A549 (cell line): ENCODE data around the gene NNAT. TPM values are rescaled to one million over a fixed set of nuclear protein-coding genes. Genes with fewer than 3 reads are reported as not detected.

Experiments used
- ATAC-seq, 2 experiments: fragments of 200-7000 bp in 1 of 2; fragments of >200 bp in 1 of 2; cut with Nextera tagmentation in 1 of 2; cut with Tn5 transposase in 1 of 2; 3 replicates each; pipeline versions ENCODE4 v1.8.0 to v1.9.1; 2018 to 2020; ENCODE audit warnings: mild to moderate bottlenecking in 1 of 2, moderate library complexity in 1 of 2
- CTCF ChIA-PET: fragments of 300-600 bp; sonication (Branson Sonifier 250); formaldehyde crosslinking; extraction: SDS; loops from one replicate; lab custom pipeline; 2021; ENCODE audit warnings: antibody characterized with exemption, inconsistent platforms; lab: Yijun Ruan, JAX
- POLR2A ChIA-PET: fragments of 350-600 bp; formaldehyde crosslinking; extraction: SDS; loops from one replicate; lab custom pipeline; 2021; ENCODE audit warnings: antibody characterized with exemption, inconsistent platforms; lab: Yijun Ruan, JAX
- DNase-seq, 2 experiments: peaks; one replicate each; pipeline versions ENCODE4 v3.0.0 to v3.0.0-alpha.2; 2011 to 2016; ENCODE audit warnings: low read depth in 1 of 2, low spot score in 1 of 2
- FAIRE-seq: peaks from 2 replicates; lab custom pipeline; 2011; peaks lifted over from hg19 to GRCh38; lab: Jason Lieb, UNC
- H3K27ac ChIP-seq, 2 experiments: fragments of >200 bp; sonication (Bioruptor Twin); formaldehyde crosslinking; 3 replicates each; pipeline ENCODE4 v1.5.1; 2016 to 2017
- H3K4me1 ChIP-seq: fragments of >200 bp; sonication (Bioruptor Twin); formaldehyde crosslinking; 3 replicates; pipeline ENCODE4 v1.6.1; 2016
- H3K4me2 ChIP-seq: fragments of >200 bp; sonication (Bioruptor Twin); formaldehyde crosslinking; 3 replicates; pipeline ENCODE4 v1.6.1; 2016
- H3K4me3 ChIP-seq: fragments of >200 bp; sonication (Bioruptor Twin); formaldehyde crosslinking; 3 replicates; pipeline ENCODE4 v1.5.1; 2016
- H3K9me3 ChIP-seq: fragments of >200 bp; sonication (Bioruptor Twin); formaldehyde crosslinking; 3 replicates; pipeline ENCODE4 v1.6.1; 2016
- CBX2 ChIP-seq: fragments of 200-600 bp; sonication (generic); IDR thresholded peaks from 2 replicates; pipeline ENCODE4 v1.6.1; 2016; ENCODE audit warnings: low read depth, mild to moderate bottlenecking, borderline replicate concordance
- CBX8 ChIP-seq: fragments of 200-600 bp; sonication (generic); IDR thresholded peaks from 2 replicates; pipeline ENCODE4 v1.6.1; 2016
- E2F6 ChIP-seq: IDR thresholded peaks from 2 replicates; pipeline ENCODE4 v1.6.1; 2012; ENCODE audit warnings: low read depth, borderline replicate concordance
- EHF ChIP-seq: fragments of 250-450 bp; sonication (Bioruptor Pico); IDR thresholded peaks from 2 replicates; pipeline ENCODE4 v1.5.0; 2020; ENCODE audit warnings: mild to moderate bottlenecking
- EP300 ChIP-seq, 2 experiments: fragments of >200 bp; sonication (Bioruptor Twin); formaldehyde crosslinking; IDR thresholded peaks; 2 replicates in 1 of 2; 3 replicates in 1 of 2; pipeline ENCODE4 v1.6.1; 2016 to 2017
- ESRRA ChIP-seq: fragments of 150-350 bp; IDR thresholded peaks from 2 replicates; pipeline ENCODE4 v1.6.1; 2014; ENCODE audit warnings: mild to moderate bottlenecking, low read length, borderline replicate concordance
- FOSL2 ChIP-seq, 2 experiments: fragments of 450-650 bp in 1 of 2; fragments of >200 bp in 1 of 2; sonication (Bioruptor Twin) in 1 of 2; formaldehyde crosslinking; IDR thresholded peaks; 2 replicates each; pipeline versions ENCODE4 v1.5.0 to v1.6.1; 2016 to 2020; ENCODE audit warnings: mild to moderate bottlenecking in 1 of 2, moderate library complexity in 1 of 2
- GATA3 ChIP-seq: IDR thresholded peaks from 2 replicates; pipeline ENCODE4 v1.6.1; 2012; ENCODE audit warnings: borderline replicate concordance
- HEYL ChIP-seq: fragments of 250-450 bp; sonication (Bioruptor Pico); IDR thresholded peaks from 2 replicates; pipeline ENCODE4 v1.8.0; 2021; ENCODE audit warnings: mild to moderate bottlenecking, moderate library complexity
- JUN ChIP-seq, 2 experiments: fragments of >200 bp; sonication (Bioruptor Twin); formaldehyde crosslinking; IDR thresholded peaks; 2 replicates in 1 of 2; 3 replicates in 1 of 2; pipeline ENCODE4 v1.6.1; 2016 to 2017
- KDM5A ChIP-seq: fragments of 200-600 bp; sonication (generic); IDR thresholded peaks from 2 replicates; pipeline ENCODE4 v1.6.1; 2016; ENCODE audit warnings: antibody characterized with exemption, mild to moderate bottlenecking
- MAFK ChIP-seq: fragments of 450-650 bp; IDR thresholded peaks from 2 replicates; pipeline ENCODE4 v1.6.1; 2014; ENCODE audit not compliant: partially characterized antibody
- MYC ChIP-seq: IDR thresholded peaks from 2 replicates; pipeline ENCODE4 v1.6.1; 2012; ENCODE audit warnings: mild to moderate bottlenecking, inconsistent platforms, low read length, improper control_type of control experiment, borderline replicate concordance
- NPAS2 ChIP-seq: fragments of 250-450 bp; sonication (Bioruptor Pico); IDR thresholded peaks from 2 replicates; pipeline ENCODE4 v1.8.0; 2022; ENCODE audit warnings: mild to moderate bottlenecking, moderate library complexity, borderline replicate concordance
- NR3C1 ChIP-seq: fragments of >200 bp; sonication (Bioruptor Twin); formaldehyde crosslinking; IDR thresholded peaks from 3 replicates; pipeline ENCODE4 v1.6.1; 2017
- PBX3 ChIP-seq: IDR thresholded peaks from 2 replicates; pipeline ENCODE4 v1.6.1; 2012
- POLR2AphosphoS2 ChIP-seq: conservative IDR thresholded peaks from 2 replicates; pipeline ENCODE4 v1.6.1; 2012; ENCODE audit warnings: low read length, improper control_type of control experiment, inconsistent platforms
- RAD21 ChIP-seq, 2 experiments: fragments of >200 bp in 1 of 2; sonication (Bioruptor Twin) in 1 of 2; formaldehyde crosslinking in 1 of 2; IDR thresholded peaks in 1 of 2; conservative IDR thresholded peaks in 1 of 2; 2 replicates in 1 of 2; 3 replicates in 1 of 2; pipeline ENCODE4 v1.6.1; 2012 to 2018; ENCODE audit warnings: inconsistent platforms in 1 of 2
- TFCP2L1 ChIP-seq: fragments of 250-450 bp; sonication (Bioruptor Pico); IDR thresholded peaks from 2 replicates; pipeline ENCODE4 v1.5.0; 2021; ENCODE audit warnings: mild to moderate bottlenecking
- TP53 ChIP-seq: fragments of 250-450 bp; sonication (Bioruptor Pico); IDR thresholded peaks from 2 replicates; pipeline ENCODE4 v1.5.0; 2021; ENCODE audit warnings: mild to moderate bottlenecking, moderate library complexity
- ZNF302 ChIP-seq: fragments of 250-450 bp; sonication (Bioruptor Pico); IDR thresholded peaks from 2 replicates; pipeline ENCODE4 v1.9.0; 2021; ENCODE audit warnings: inconsistent platforms, mild to moderate bottlenecking, moderate library complexity
- ZSCAN20 ChIP-seq: fragments of 250-450 bp; sonication (Bioruptor Pico); IDR thresholded peaks from 2 replicates; pipeline ENCODE4 v1.8.0; 2022; ENCODE audit warnings: mild to moderate bottlenecking, moderate library complexity
- WGBS: methylation state at CpG from one replicate; pipeline ENCODE4 v1.1.6; 2017; ENCODE audit errors: missing lambda C conversion rate; 5-methylcytosine and 5-hydroxymethylcytosine counted together
- polyA plus RNA-seq, 4 experiments: library from polyadenylated mRNA; depleted of rRNA in 3 of 4; stranded (reverse); fragments of >200 nt; fragmentation: RNase III in 1 of 4; extraction: RNeasy Plus Mini Kit Qiagen cat#74134 plus additional on column Dnase treatment in 1 of 4; gene quantifications; 2 replicates in 3 of 4; 3 replicates in 1 of 4; pipeline ENCODE4 v1.2.3, GENCODE V29; 2011 to 2017
- TF ChIP-seq, protein P1 (sequence below): IDR thresholded peaks from 2 replicates; pipeline ENCODE4 v1.6.1; 2012
- TF ChIP-seq, protein P2 (sequence below): fragments of 450-650 bp; IDR thresholded peaks from 2 replicates; pipeline ENCODE4 v1.6.1; 2014; ENCODE audit warnings: antibody characterized with exemption

The NNAT gene
- polyA plus RNA-seq, 2 of the 4 experiments (the other 2 are of a cell fraction): not detected

- CTCF ChIA-PET: interaction anchor here (0.9 to 1.0 kb wide), 2 partner anchors 15 to 651 kb away, joined by 3 read pairs; no protein-coding TSS in a partner anchor
- no peak for DNase-seq
- Histone ChIP-seq H3K9me3 (peaks cover 10% of the 10 kb centered on the region; the same call in 2 of the 3 replicates), H3K4me3 (no peak overlapping the region), H3K27ac (no peak overlapping the region), H3K4me1 (no peaks in the 10 kb centered on the region), H3K4me2 (no peak overlapping the region)
- FAIRE-seq: no peak
- no peak for TF ChIP-seq MYC
- TF ChIP-seq TP53 (CRISPR knock-in tag): no peak
- no peak for TF ChIP-seq E2F6
- TF ChIP-seq MAFK: no peak
- TF ChIP-seq ZNF302 (CRISPR knock-in tag): no peak
- no peak for TF ChIP-seq CBX2
- TF ChIP-seq JUN (IDR thresholded peaks at IDR 0.05): no peak
- POLR2A ChIA-PET: no interaction called here
- WGBS: 34% methylated on average over 1 of the region's 1 CpG
- ATAC-seq: no peak
Observed at GRCh38 chr20:37570419-37570818, 49.4 kb downstream of the NNAT start.

- Histone ChIP-seq H3K4me3 (no peak overlapping the region), H3K9me3 (peaks cover 10% of the 10 kb centered on the region; the same call in 2 of the 3 replicates), H3K4me1 (no peaks in the 10 kb centered on the region), H3K4me2 (no peak overlapping the region), H3K27ac (no peak overlapping the region)
- ATAC-seq: 0 out of 6 replicates have a peak, but pooled peaks of 1 of the 2 experiments have one; percentile 53
- POLR2A ChIA-PET: interaction anchor here (0.7 kb wide), 1 partner anchor 138 kb away, joined by 3 read pairs; no protein-coding TSS in a partner anchor
- FAIRE-seq: no peak
- 23% methylated on average over 6 of the region's 6 CpGs for WGBS
- DNase-seq: no peak
- CTCF ChIA-PET: interaction anchor here (1.0 kb wide), 1 partner anchor 650 kb away, joined by 3 read pairs; no protein-coding TSS in a partner anchor
- no peak for TF ChIP-seq FOSL2 (IDR thresholded peaks at IDR 0.05)
- no peak for TF ChIP-seq FOSL2 (CRISPR knock-in tag; IDR thresholded peaks at IDR 0.05)
- TF ChIP-seq POLR2AphosphoS2: no peak
- no peak for TF ChIP-seq ESRRA
- no peak for TF ChIP-seq E2F6
- TF ChIP-seq, protein P1, sequence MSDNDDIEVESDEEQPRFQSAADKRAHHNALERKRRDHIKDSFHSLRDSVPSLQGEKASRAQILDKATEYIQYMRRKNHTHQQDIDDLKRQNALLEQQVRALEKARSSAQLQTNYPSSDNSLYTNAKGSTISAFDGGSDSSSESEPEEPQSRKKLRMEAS: no peak
- TF ChIP-seq EHF (CRISPR knock-in tag): no peak
- no peak for TF ChIP-seq NR3C1
- TF ChIP-seq, protein P2, sequence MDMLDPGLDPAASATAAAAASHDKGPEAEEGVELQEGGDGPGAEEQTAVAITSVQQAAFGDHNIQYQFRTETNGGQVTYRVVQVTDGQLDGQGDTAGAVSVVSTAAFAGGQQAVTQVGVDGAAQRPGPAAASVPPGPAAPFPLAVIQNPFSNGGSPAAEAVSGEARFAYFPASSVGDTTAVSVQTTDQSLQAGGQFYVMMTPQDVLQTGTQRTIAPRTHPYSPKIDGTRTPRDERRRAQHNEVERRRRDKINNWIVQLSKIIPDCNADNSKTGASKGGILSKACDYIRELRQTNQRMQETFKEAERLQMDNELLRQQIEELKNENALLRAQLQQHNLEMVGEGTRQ: no peak
- no peak for TF ChIP-seq RAD21 (conservative IDR thresholded peaks at IDR 0.05 in 1 of 2, IDR thresholded peaks at IDR 0.05 in 1 of 2)
- no peak for TF ChIP-seq PBX3
- TF ChIP-seq NPAS2: no peak
- no peak for TF ChIP-seq CBX2
- TF ChIP-seq EP300 (IDR thresholded peaks at IDR 0.05): no peak
- TF ChIP-seq CBX8: no peak
- TF ChIP-seq ZSCAN20: no peak
- no peak for TF ChIP-seq TFCP2L1
- no peak for TF ChIP-seq HEYL (CRISPR knock-in tag)
- TF ChIP-seq GATA3: no peak
- TF ChIP-seq KDM5A: no peak
Observed at GRCh38 chr20:37571033-37571432, 50.0 kb downstream of the NNAT start.

Other genes starting within 250 kb of the NNAT start
- gene MANBAL, start 231.6 kb upstream of the NNAT start, polyA plus RNA-seq (2011; rRNA removed): 104 and 131 TPM in 2 replicates
- 95.3 to 102 TPM (median 95.9 TPM) in 3 replicates for gene MANBAL, start 231.6 kb upstream of the NNAT start, polyA plus RNA-seq (2017; fragmentation: RNase III; extraction: RNeasy Plus Mini Kit Qiagen cat#74134 plus additional on column Dnase treatment)
- 154 and 212 TPM in 2 replicates for gene SRC, start 175.1 kb upstream of the NNAT start, polyA plus RNA-seq (2011; rRNA removed)
- gene SRC, start 175.1 kb upstream of the NNAT start, polyA plus RNA-seq (2017; fragmentation: RNase III; extraction: RNeasy Plus Mini Kit Qiagen cat#74134 plus additional on column Dnase treatment): 133 to 139 TPM (median 134 TPM) in 3 replicates
- 48.3 and 49.0 TPM in 2 replicates for gene BLCAP, start 6.6 kb downstream of the NNAT start, polyA plus RNA-seq (2011; rRNA removed)
- 30.3 to 31.5 TPM (median 30.7 TPM) in 3 replicates for gene BLCAP, start 6.6 kb downstream of the NNAT start, polyA plus RNA-seq (2017; fragmentation: RNase III; extraction: RNeasy Plus Mini Kit Qiagen cat#74134 plus additional on column Dnase treatment)
- 39.0 and 41.0 TPM in 2 replicates for gene CTNNBL1, start 172.8 kb downstream of the NNAT start, polyA plus RNA-seq (2011; rRNA removed)
- gene CTNNBL1, start 172.8 kb downstream of the NNAT start, polyA plus RNA-seq (2017; fragmentation: RNase III; extraction: RNeasy Plus Mini Kit Qiagen cat#74134 plus additional on column Dnase treatment): 57.9 to 60.4 TPM (median 59.9 TPM) in 3 replicates